ENCODE results near the gene PSMA6.
"Not testable (repeated sequence)": the region's sequence is repeated elsewhere in the genome, so short reads cannot be mapped to it uniquely, and the experiment has no call there.

The PSMA6 gene

GRCh38 chr14:35292051-35292769 is at the start of gene PSMA6:
PSMA6 (plus strand) TSS chr14:35292382; CDS start chr14:35292477, 95 bp downstream.
- Histone ChIP-seq H3K27me3 (ENCODE audit: control insufficient read depth, insufficient read depth, low read length) (no peaks in the 10 kb centered on the region), H3K4me3 (ENCODE audit: low read depth, low read length) (peak within 1 kb of the TSS; percentile 95), H3K9ac (ENCODE audit: low read depth, low read length) (peak within 1 kb of the TSS; percentile 99), H3K4me1 (ENCODE audit: control insufficient read depth, insufficient read depth, low read length) (peaks cover 7% of the 10 kb centered on the region), H3K36me3 (ENCODE audit: control insufficient read depth, insufficient read depth, low read length) (no peaks in the 10 kb centered on the region), H3K9me3 (ENCODE audit: control insufficient read depth, insufficient read depth, low read length) (no peaks in the 10 kb centered on the region)

- Histone ChIP-seq H3K9ac (ENCODE audit: low read depth, low read length) (no peak overlapping the region), H3K4me1 (ENCODE audit: control insufficient read depth, insufficient read depth, low read length) (peaks cover 2% of the 10 kb centered on the region), H3K36me3 (ENCODE audit: control insufficient read depth, insufficient read depth, low read length) (no peaks in the 10 kb centered on the region), H3K9me3 (ENCODE audit: control insufficient read depth, insufficient read depth, low read length) (no peaks in the 10 kb centered on the region), H3K4me3 (ENCODE audit: low read depth, low read length) (no peak overlapping the region), H3K27me3 (ENCODE audit: control insufficient read depth, insufficient read depth, low read length) (no peaks in the 10 kb centered on the region)
Measured at GRCh38 chr14:35242599-35243311, 49.4 kb upstream of the PSMA6 start.

- H3K9ac ChIP-seq (ENCODE audit: low read depth, low read length): no peak overlapping the region
- no peak overlapping the region for H3K4me3 ChIP-seq (ENCODE audit: low read depth, low read length)
- H3K27me3 ChIP-seq (ENCODE audit: control insufficient read depth, insufficient read depth, low read length): no peaks in the 10 kb centered on the region
- H3K9me3 ChIP-seq (ENCODE audit: control insufficient read depth, insufficient read depth, low read length): no peaks in the 10 kb centered on the region
- peaks cover 2% of the 10 kb centered on the region for H3K4me1 ChIP-seq (ENCODE audit: control insufficient read depth, insufficient read depth, low read length)
- no peaks in the 10 kb centered on the region for H3K36me3 ChIP-seq (ENCODE audit: control insufficient read depth, insufficient read depth, low read length)
Measured at GRCh38 chr14:35243956-35244355, 48.2 kb upstream of the PSMA6 start.

- Histone ChIP-seq H3K4me3 (ENCODE audit: low read depth, low read length) (no peak overlapping the region), H3K36me3 (ENCODE audit: control insufficient read depth, insufficient read depth, low read length) (no peaks in the 10 kb centered on the region), H3K4me1 (ENCODE audit: control insufficient read depth, insufficient read depth, low read length) (peaks cover 2% of the 10 kb centered on the region), H3K9ac (ENCODE audit: low read depth, low read length) (no peak overlapping the region), H3K9me3 (ENCODE audit: control insufficient read depth, insufficient read depth, low read length) (no peaks in the 10 kb centered on the region), H3K27me3 (ENCODE audit: control insufficient read depth, insufficient read depth, low read length) (no peaks in the 10 kb centered on the region)
Measured at GRCh38 chr14:35244542-35244941, 47.6 kb upstream of the PSMA6 start.

- no peaks in the 10 kb centered on the region for H3K36me3 ChIP-seq (ENCODE audit: control insufficient read depth, insufficient read depth, low read length)
Measured at GRCh38 chr14:35245051-35245450, 47.1 kb upstream of the PSMA6 start.

GRCh38 chr14:35247777-35248475 is 44.3 kb upstream of the PSMA6 start:
- no peaks in the 10 kb centered on the region for H3K36me3 ChIP-seq (ENCODE audit: control insufficient read depth, insufficient read depth, low read length)
- H3K4me3 ChIP-seq (ENCODE audit: low read depth, low read length): no peak overlapping the region
- H3K9me3 ChIP-seq (ENCODE audit: control insufficient read depth, insufficient read depth, low read length): no peaks in the 10 kb centered on the region
- peaks cover 2% of the 10 kb centered on the region for H3K4me1 ChIP-seq (ENCODE audit: control insufficient read depth, insufficient read depth, low read length)
- no peak overlapping the region for H3K9ac ChIP-seq (ENCODE audit: low read depth, low read length)
- no peaks in the 10 kb centered on the region for H3K27me3 ChIP-seq (ENCODE audit: control insufficient read depth, insufficient read depth, low read length)

More at GRCh38 chr14:35245051-35245450, 47.1 kb upstream of the PSMA6 start:
- Histone ChIP-seq H3K9ac (ENCODE audit: low read depth, low read length) (no peak overlapping the region), H3K4me3 (ENCODE audit: low read depth, low read length) (no peak overlapping the region), H3K4me1 (ENCODE audit: control insufficient read depth, insufficient read depth, low read length) (peaks cover 2% of the 10 kb centered on the region), H3K9me3 (ENCODE audit: control insufficient read depth, insufficient read depth, low read length) (no peaks in the 10 kb centered on the region), H3K27me3 (ENCODE audit: control insufficient read depth, insufficient read depth, low read length) (no peaks in the 10 kb centered on the region)

- H3K27me3 ChIP-seq (ENCODE audit: control insufficient read depth, insufficient read depth, low read length): no peaks in the 10 kb centered on the region
- H3K36me3 ChIP-seq (ENCODE audit: control insufficient read depth, insufficient read depth, low read length): no peaks in the 10 kb centered on the region
- H3K4me3 ChIP-seq (ENCODE audit: low read depth, low read length): no peak overlapping the region
- H3K9me3 ChIP-seq (ENCODE audit: control insufficient read depth, insufficient read depth, low read length): no peaks in the 10 kb centered on the region
- H3K9ac ChIP-seq (ENCODE audit: low read depth, low read length): no peak overlapping the region
- peaks cover 2% of the 10 kb centered on the region for H3K4me1 ChIP-seq (ENCODE audit: control insufficient read depth, insufficient read depth, low read length)
Measured at GRCh38 chr14:35248476-35248788, 43.8 kb upstream of the PSMA6 start.

- Histone ChIP-seq H3K9ac (ENCODE audit: low read depth, low read length) (no peak overlapping the region), H3K4me3 (ENCODE audit: low read depth, low read length) (no peak overlapping the region), H3K27me3 (ENCODE audit: control insufficient read depth, insufficient read depth, low read length) (no peaks in the 10 kb centered on the region), H3K9me3 (ENCODE audit: control insufficient read depth, insufficient read depth, low read length) (no peaks in the 10 kb centered on the region), H3K4me1 (ENCODE audit: control insufficient read depth, insufficient read depth, low read length) (no peaks in the 10 kb centered on the region), H3K36me3 (ENCODE audit: control insufficient read depth, insufficient read depth, low read length) (no peaks in the 10 kb centered on the region)
Measured at GRCh38 chr14:35250319-35250718, 41.9 kb upstream of the PSMA6 start.

- Histone ChIP-seq H3K9me3 (ENCODE audit: control insufficient read depth, insufficient read depth, low read length) (no peaks in the 10 kb centered on the region), H3K4me3 (ENCODE audit: low read depth, low read length) (no peak overlapping the region), H3K9ac (ENCODE audit: low read depth, low read length) (no peak overlapping the region), H3K4me1 (ENCODE audit: control insufficient read depth, insufficient read depth, low read length) (no peaks in the 10 kb centered on the region), H3K36me3 (ENCODE audit: control insufficient read depth, insufficient read depth, low read length) (no peaks in the 10 kb centered on the region), H3K27me3 (ENCODE audit: control insufficient read depth, insufficient read depth, low read length) (no peaks in the 10 kb centered on the region)
Measured at GRCh38 chr14:35252451-35252868, 39.7 kb upstream of the PSMA6 start.

GRCh38 chr14:35253056-35253455 is 39.1 kb upstream of the PSMA6 start:
- not testable (repeated sequence) for H3K27me3 ChIP-seq (ENCODE audit: control insufficient read depth, insufficient read depth, low read length); H3K36me3 ChIP-seq (ENCODE audit: control insufficient read depth, insufficient read depth, low read length); H3K4me3 ChIP-seq (ENCODE audit: low read depth, low read length); H3K9ac ChIP-seq (ENCODE audit: low read depth, low read length); H3K4me1 ChIP-seq (ENCODE audit: control insufficient read depth, insufficient read depth, low read length); H3K9me3 ChIP-seq (ENCODE audit: control insufficient read depth, insufficient read depth, low read length)

- not testable (repeated sequence) for H3K36me3 ChIP-seq (ENCODE audit: control insufficient read depth, insufficient read depth, low read length); H3K9me3 ChIP-seq (ENCODE audit: control insufficient read depth, insufficient read depth, low read length); H3K4me3 ChIP-seq (ENCODE audit: low read depth, low read length)
Measured at GRCh38 chr14:35254034-35254622, 38.1 kb upstream of the PSMA6 start.

More at GRCh38 chr14:35254034-35254622, 38.1 kb upstream of the PSMA6 start:
- H3K4me1 ChIP-seq (ENCODE audit: control insufficient read depth, insufficient read depth, low read length); H3K27me3 ChIP-seq (ENCODE audit: control insufficient read depth, insufficient read depth, low read length); H3K9ac ChIP-seq (ENCODE audit: low read depth, low read length): not testable (repeated sequence)

All from iPS-15b (cell line).